MM.1S (cell line): ENCODE data around the gene SLC3A2.
A peak's percentile ranks its signal among the peaks of the same experiment; 100 is the strongest.

Experiments used
- DNase-seq: peaks from one replicate; pipeline ENCODE4 v3.0.0-alpha.2; 2015
- H2AFZ ChIP-seq: fragments of 300-600 bp; sonication (generic); 2 replicates; pipeline ENCODE4 v1.6.0; 2016; ENCODE audit warnings: antibody characterized with exemption, low read length
- H3F3A ChIP-seq: fragments of 300-600 bp; sonication (generic); 2 replicates; pipeline ENCODE4 v1.6.1; 2016; ENCODE audit warnings: mild to moderate bottlenecking, antibody characterized with exemption, low read length, moderate library complexity, mixed read lengths; ENCODE audit not compliant: insufficient read depth
- H3K27ac ChIP-seq: fragments of 300-600 bp; sonication (generic); 2 replicates; pipeline ENCODE4 v1.5.1; 2016; ENCODE audit warnings: mild to moderate bottlenecking, low read length
- H3K27me3 ChIP-seq: fragments of 300-600 bp; sonication (generic); replicated peaks from 2 replicates; pipeline ENCODE4 v1.6.0; 2016; ENCODE audit warnings: low read length; ENCODE audit not compliant: insufficient read depth
- H3K36me3 ChIP-seq: fragments of 300-600 bp; sonication (generic); replicated peaks from 2 replicates; pipeline ENCODE4 v1.6.1; 2016; ENCODE audit warnings: mild to moderate bottlenecking, low read length, mixed read lengths; ENCODE audit not compliant: insufficient read depth
- H3K4me1 ChIP-seq: fragments of 300-600 bp; sonication (generic); 2 replicates; pipeline ENCODE4 v1.6.1; 2016; ENCODE audit warnings: low read length, mixed read lengths
- H3K4me2 ChIP-seq: fragments of 300-600 bp; sonication (generic); 2 replicates; pipeline ENCODE4 v1.6.0; 2016; ENCODE audit warnings: low read depth, low read length
- H3K4me3 ChIP-seq: fragments of 300-600 bp; sonication (generic); 2 replicates; pipeline ENCODE4 v1.5.1; 2016; ENCODE audit warnings: low read length, mixed read lengths
- H3K79me2 ChIP-seq: fragments of 300-600 bp; sonication (generic); 2 replicates; pipeline ENCODE4 v1.6.1; 2016; ENCODE audit warnings: mixed run types, low read length, mixed read lengths
- H3K9ac ChIP-seq: fragments of 300-600 bp; sonication (generic); 2 replicates; pipeline ENCODE4 v1.6.1; 2016; ENCODE audit warnings: low read length, mixed read lengths
- H3K9me2 ChIP-seq: fragments of 300-600 bp; sonication (generic); replicated peaks from 2 replicates; pipeline ENCODE4 v1.6.1; 2016; ENCODE audit warnings: mild to moderate bottlenecking, low read length, mixed read lengths; ENCODE audit not compliant: insufficient read depth
- H3K9me3 ChIP-seq: fragments of 300-600 bp; sonication (generic); replicated peaks from 2 replicates; pipeline ENCODE4 v1.6.1; 2016; ENCODE audit warnings: mild to moderate bottlenecking, low read length, mixed read lengths; ENCODE audit not compliant: insufficient read depth
- H4K20me1 ChIP-seq: fragments of 300-600 bp; sonication (generic); 2 replicates; pipeline ENCODE4 v1.6.1; 2016; ENCODE audit warnings: mild to moderate bottlenecking, low read length, moderate library complexity, mixed read lengths; ENCODE audit not compliant: insufficient read depth
- CTCF ChIP-seq: fragments of 300-600 bp; sonication (generic); IDR thresholded peaks from 2 replicates; pipeline ENCODE4 v1.5.1; 2016; ENCODE audit warnings: antibody characterized with exemption, low read length, mixed read lengths
- EZH2 ChIP-seq: fragments of 300-600 bp; sonication (generic); optimal IDR thresholded peaks from 2 replicates; pipeline ENCODE3; 2017; ENCODE audit warnings: low read depth, mild to moderate bottlenecking, antibody characterized with exemption, low read length, mixed read lengths
- EZH2phosphoT487 ChIP-seq: fragments of 300-600 bp; sonication (generic); IDR thresholded peaks from 2 replicates; pipeline ENCODE4 v1.6.1; 2018; ENCODE audit warnings: antibody characterized with exemption, low read length

The SLC3A2 gene

GRCh38 chr11:62855571-62856332 is 24.9 kb upstream of the SLC3A2 start:
- H3K4me1 ChIP-seq: peaks cover 24% of the 10 kb centered on the region
- TF ChIP-seq CTCF: no peak
- TF ChIP-seq EZH2: no peak
- TF ChIP-seq EZH2phosphoT487: no peak
- peak overlapping the region; percentile 63 for H2AFZ ChIP-seq
- peak; percentile 99 for DNase-seq
- H3K36me3 ChIP-seq: peaks cover 28% of the 10 kb centered on the region
- peak overlapping the region; percentile 74 for H3K4me2 ChIP-seq
- peak overlapping the region; percentile 99 for H3K9ac ChIP-seq
- no peaks in the 10 kb centered on the region for H3K9me2 ChIP-seq
- no peaks in the 10 kb centered on the region for H3K27me3 ChIP-seq
- H3K27ac ChIP-seq: peak overlapping the region; percentile 74
- H3K4me3 ChIP-seq: peak overlapping the region; percentile 100
- H3F3A ChIP-seq: peaks cover 48% of the 10 kb centered on the region
- peaks cover 56% of the 10 kb centered on the region for H3K79me2 ChIP-seq
- H4K20me1 ChIP-seq: peaks cover 35% of the 10 kb centered on the region
- no peaks in the 10 kb centered on the region for H3K9me3 ChIP-seq

GRCh38 chr11:62856333-62856895 is 24.3 kb upstream of the SLC3A2 start:
- peaks cover 35% of the 10 kb centered on the region for H4K20me1 ChIP-seq
- H3K9ac ChIP-seq: peak overlapping the region; percentile 89
- H3K9me3 ChIP-seq: no peaks in the 10 kb centered on the region
- H3F3A ChIP-seq: peaks cover 42% of the 10 kb centered on the region
- DNase-seq: no peak
- TF ChIP-seq EZH2phosphoT487 (no peak), EZH2 (no peak), CTCF (no peak)
- H3K79me2 ChIP-seq: peaks cover 60% of the 10 kb centered on the region
- peak overlapping the region; percentile 100 for H3K4me3 ChIP-seq
- peaks cover 28% of the 10 kb centered on the region for H3K36me3 ChIP-seq
- peak overlapping the region; percentile 73 for H3K27ac ChIP-seq
- peak overlapping the region; percentile 63 for H2AFZ ChIP-seq
- H3K27me3 ChIP-seq: no peaks in the 10 kb centered on the region
- peaks cover 24% of the 10 kb centered on the region for H3K4me1 ChIP-seq
- no peaks in the 10 kb centered on the region for H3K9me2 ChIP-seq
- peak overlapping the region; percentile 70 for H3K4me2 ChIP-seq

GRCh38 chr11:62857541-62857982 is 23.1 kb upstream of the SLC3A2 start:
- Histone ChIP-seq H3K4me3 (peak overlapping the region; percentile 100; the same call in 1 of the 2 replicates), H3K79me2 (peaks cover 61% of the 10 kb centered on the region), H2AFZ (no peak overlapping the region), H3K9me3 (no peaks in the 10 kb centered on the region), H3K4me2 (peak overlapping the region; percentile 70; the same call in 1 of the 2 replicates), H3K9me2 (no peaks in the 10 kb centered on the region), H3F3A (peaks cover 35% of the 10 kb centered on the region), H4K20me1 (peaks cover 24% of the 10 kb centered on the region), H3K4me1 (peaks cover 23% of the 10 kb centered on the region), H3K27ac (no peak overlapping the region), H3K36me3 (peaks cover 27% of the 10 kb centered on the region), H3K9ac (no peak overlapping the region; the same call in 1 of the 2 replicates), H3K27me3 (no peaks in the 10 kb centered on the region)
- no peak for TF ChIP-seq EZH2
- no peak for TF ChIP-seq CTCF
- no peak for TF ChIP-seq EZH2phosphoT487
- no peak for DNase-seq
